ENCODE measurements around the gene TAF4B. TPM values are rescaled to one million over a fixed set of nuclear protein-coding genes. Genes with fewer than 3 reads are reported as not detected.

TAF4B gene
- total and polyA plus RNA-seq, 10 of the 15 experiments (the other 5 are each of a cell fraction or from before 2014, with no cell fraction given), result 2.3 to 15.0 (median 12.2) TPM

- TF ChIP-seq POLR2AphosphoS2 (IDR thresholded peaks at IDR 0.05; ENCODE audit: low read depth, low read length), result no peak
- TF ChIP-seq, protein P1, sequence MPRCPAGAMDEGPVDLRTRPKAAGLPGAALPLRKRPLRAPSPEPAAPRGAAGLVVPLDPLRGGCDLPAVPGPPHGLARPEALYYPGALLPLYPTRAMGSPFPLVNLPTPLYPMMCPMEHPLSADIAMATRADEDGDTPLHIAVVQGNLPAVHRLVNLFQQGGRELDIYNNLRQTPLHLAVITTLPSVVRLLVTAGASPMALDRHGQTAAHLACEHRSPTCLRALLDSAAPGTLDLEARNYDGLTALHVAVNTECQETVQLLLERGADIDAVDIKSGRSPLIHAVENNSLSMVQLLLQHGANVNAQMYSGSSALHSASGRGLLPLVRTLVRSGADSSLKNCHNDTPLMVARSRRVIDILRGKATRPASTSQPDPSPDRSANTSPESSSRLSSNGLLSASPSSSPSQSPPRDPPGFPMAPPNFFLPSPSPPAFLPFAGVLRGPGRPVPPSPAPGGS (IDR thresholded peaks at IDR 0.05; ENCODE audit: borderline replicate concordance, insufficient read depth, low read depth, low read length, poor library complexity, severe bottlenecking), result no peak
Observed at GRCh38 chr18:26215247-26215970, 10.8 kb upstream of the TAF4B start (continued).

DNA sequence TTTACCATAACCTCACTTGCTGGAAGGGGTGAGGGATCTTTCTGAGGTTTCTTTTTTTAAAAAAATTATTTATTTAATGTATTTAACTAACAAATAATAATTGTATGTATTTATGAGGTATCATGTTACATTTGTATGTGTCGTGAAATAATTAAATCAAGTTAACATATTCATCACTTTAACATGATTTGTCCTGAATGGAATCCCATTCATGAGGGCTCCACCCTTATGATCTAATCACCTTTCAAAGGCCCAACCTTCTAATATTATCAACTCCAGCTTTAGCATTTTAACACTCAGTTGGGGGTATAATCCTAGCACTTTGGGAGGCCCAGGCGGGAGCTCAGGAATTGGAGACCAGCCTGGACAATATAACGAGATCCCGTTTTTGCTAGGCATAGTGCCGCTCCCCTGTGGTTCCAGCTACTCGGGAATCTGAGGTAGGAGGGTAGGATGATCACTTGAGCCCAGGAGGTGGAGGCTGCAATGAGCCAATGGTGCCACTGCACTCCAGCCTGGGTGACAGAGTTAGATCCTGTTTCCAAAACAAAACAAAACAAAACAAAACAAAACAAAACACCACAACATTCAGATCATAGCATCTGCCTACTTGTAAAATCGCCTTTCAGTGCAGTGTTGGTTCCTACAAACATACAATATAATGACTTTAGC lies 1.1 kb upstream of the TAF4B start:
- 83% methylated on average over 7 of the region's 7 CpGs for WGBS (ENCODE audit: insufficient coverage, insufficient replicate concordance, low lambda C conversion rate, missing lambda C conversion rate)
- H2AFZ ChIP-seq (ENCODE audit: control insufficient read depth, low read depth, low read length), result peak overlapping the region; percentile 98
- BruUV-seq (replicated peaks), result no TSS peak
- H4K20me1 ChIP-seq (ENCODE audit: control insufficient read depth, insufficient read depth), result no peaks in the 10 kb centered on the region
- intact Hi-C loops (cut with micrococcal nuclease; ENCODE audit: unreplicated experiment), result loop anchor here (5.0 kb wide), 2 partner anchors 67 to 133 kb away; partner anchors contain the start of gene SS18
- H3K4me3 ChIP-seq, result 0 out of 2 replicates have a peak overlapping the region, but pooled peaks have one; percentile 72
- ChIA-PET CTCF (interaction anchor here (0.6 to 1.0 kb wide), 3 partner anchors 15 to 153 kb away, joined by 3 to 6 read pairs (median 3); no protein-coding TSS in a partner anchor), POLR2A (interaction anchor here (1.4 kb wide), 1 partner anchor 9 kb away, joined by 3 read pairs; no protein-coding TSS in a partner anchor), SMC1A (ENCODE audit: uncharacterized antibody, unreplicated experiment) (interaction anchor here (0.6 to 2.4 kb wide), 5 partner anchors 10 to 100 kb away, joined by 3 to 8 read pairs (median 3); no protein-coding TSS in a partner anchor), RAD21 (ENCODE audit: unreplicated experiment) (interaction anchor here (0.9 to 2.7 kb wide), 2 partner anchors 137 to 206 kb away, joined by 4 to 14 read pairs; no protein-coding TSS in a partner anchor)
- H3K4me1 ChIP-seq (ENCODE audit: control insufficient read depth, insufficient read depth, low read length), result no peaks in the 10 kb centered on the region
- H3K36me3 ChIP-seq (ENCODE audit: control insufficient read depth in 2 of 2, insufficient read depth in 2 of 2, low read length in 1 of 2), result no peaks in the 10 kb centered on the region
- H3K4me2 ChIP-seq (ENCODE audit: control insufficient read depth, insufficient read depth), result peak overlapping the region; percentile 92; the same call in 1 of the 2 replicates
- H3K9me3 ChIP-seq (replicated peaks; ENCODE audit: control insufficient read depth, insufficient read depth, low read length), result no peaks in the 10 kb centered on the region
- in situ Hi-C loops (cut with MboI), result no loop called here
- H3K27me3 ChIP-seq (replicated peaks in 1 of 2; ENCODE audit: control insufficient read depth in 2 of 2, insufficient read depth in 2 of 2, low read length in 1 of 2), result no peaks in the 10 kb centered on the region
- H3K9ac ChIP-seq (ENCODE audit: control insufficient read depth, insufficient read depth, low read length), result no peak overlapping the region
- no peak overlapping the region for H3K27ac ChIP-seq (ENCODE audit: control insufficient read depth, insufficient read depth)
- DNase-seq (ENCODE audit: low read depth, low spot score), result no peak
- H3K79me2 ChIP-seq (ENCODE audit: control insufficient read depth, insufficient read depth, low read length), result peaks cover 33% of the 10 kb centered on the region
- no peak for FAIRE-seq
- no peak for ATAC-seq
- TF ChIP-seq STAT1 (conservative IDR thresholded peaks at IDR 0.05) (no peak), YBX1 (IDR thresholded peaks at IDR 0.05) (no peak), IRF4 (IDR thresholded peaks at IDR 0.05; ENCODE audit: low read depth, low read length) (no peak), POU2F2 (IDR thresholded peaks at IDR 0.05; ENCODE audit: borderline replicate concordance, low read depth, low read length) (no peak), SUPT20H (IDR thresholded peaks at IDR 0.05; ENCODE audit: borderline replicate concordance, control insufficient read depth, low read depth, low read length) (no peak), WRNIP1 (IDR thresholded peaks at IDR 0.05; ENCODE audit: borderline replicate concordance, low read depth, low read length) (no peak), ZNF384 (IDR thresholded peaks at IDR 0.05; ENCODE audit: borderline replicate concordance, low read depth, low read length) (no peak), TCF3 (IDR thresholded peaks at IDR 0.05; ENCODE audit: borderline replicate concordance, insufficient read depth, low read depth, low read length) (no peak), STAT3 (IDR thresholded peaks at IDR 0.05; ENCODE audit: low read depth, low read length) (no peak), JUNB (IDR thresholded peaks at IDR 0.05) (no peak)
- TF ChIP-seq, protein P2, sequence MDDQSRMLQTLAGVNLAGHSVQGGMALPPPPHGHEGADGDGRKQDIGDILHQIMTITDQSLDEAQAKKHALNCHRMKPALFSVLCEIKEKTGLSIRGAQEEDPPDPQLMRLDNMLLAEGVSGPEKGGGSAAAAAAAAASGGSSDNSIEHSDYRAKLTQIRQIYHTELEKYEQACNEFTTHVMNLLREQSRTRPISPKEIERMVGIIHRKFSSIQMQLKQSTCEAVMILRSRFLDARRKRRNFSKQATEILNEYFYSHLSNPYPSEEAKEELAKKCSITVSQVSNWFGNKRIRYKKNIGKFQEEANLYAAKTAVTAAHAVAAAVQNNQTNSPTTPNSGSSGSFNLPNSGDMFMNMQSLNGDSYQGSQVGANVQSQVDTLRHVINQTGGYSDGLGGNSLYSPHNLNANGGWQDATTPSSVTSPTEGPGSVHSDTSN (IDR thresholded peaks at IDR 0.05; ENCODE audit: insufficient replicate concordance, low read depth, low read length), result no peak
- TF ChIP-seq, protein P3, sequence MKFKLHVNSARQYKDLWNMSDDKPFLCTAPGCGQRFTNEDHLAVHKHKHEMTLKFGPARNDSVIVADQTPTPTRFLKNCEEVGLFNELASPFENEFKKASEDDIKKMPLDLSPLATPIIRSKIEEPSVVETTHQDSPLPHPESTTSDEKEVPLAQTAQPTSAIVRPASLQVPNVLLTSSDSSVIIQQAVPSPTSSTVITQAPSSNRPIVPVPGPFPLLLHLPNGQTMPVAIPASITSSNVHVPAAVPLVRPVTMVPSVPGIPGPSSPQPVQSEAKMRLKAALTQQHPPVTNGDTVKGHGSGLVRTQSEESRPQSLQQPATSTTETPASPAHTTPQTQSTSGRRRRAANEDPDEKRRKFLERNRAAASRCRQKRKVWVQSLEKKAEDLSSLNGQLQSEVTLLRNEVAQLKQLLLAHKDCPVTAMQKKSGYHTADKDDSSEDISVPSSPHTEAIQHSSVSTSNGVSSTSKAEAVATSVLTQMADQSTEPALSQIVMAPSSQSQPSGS (IDR thresholded peaks at IDR 0.05; ENCODE audit: low read length), result no peak

All from GM12878 (cell line).